Measurements from ENCODE around the gene MMAA.
"Not testable (repeated sequence)": the region's sequence is repeated elsewhere in the genome, so short reads cannot be mapped to it uniquely, and the experiment has no call there.

Gene MMAA

GRCh38 chr4:145690610-145691009, 71.4 kb downstream of the MMAA start:
- H3K36me3 ChIP-seq (ENCODE audit: control insufficient read depth, insufficient read depth, low read length) = no peaks in the 10 kb centered on the region
- H3K27me3 ChIP-seq (ENCODE audit: control insufficient read depth, insufficient read depth, low read length) = no peaks in the 10 kb centered on the region
- no peaks in the 10 kb centered on the region for H3K9me3 ChIP-seq (ENCODE audit: control insufficient read depth, low read length)
- no peaks in the 10 kb centered on the region for H3K4me1 ChIP-seq (ENCODE audit: control insufficient read depth, insufficient read depth, low read length)
- no peak overlapping the region for H3K4me3 ChIP-seq (ENCODE audit: low read length)
- no peak overlapping the region for H3K9ac ChIP-seq (ENCODE audit: low read length)

GRCh38 chr4:145691416-145691815, 72.2 kb downstream of the MMAA start:
- H3K27me3 ChIP-seq (ENCODE audit: control insufficient read depth, insufficient read depth, low read length); H3K4me3 ChIP-seq (ENCODE audit: low read length); H3K36me3 ChIP-seq (ENCODE audit: control insufficient read depth, insufficient read depth, low read length); H3K9me3 ChIP-seq (ENCODE audit: control insufficient read depth, low read length); H3K9ac ChIP-seq (ENCODE audit: low read length); H3K4me1 ChIP-seq (ENCODE audit: control insufficient read depth, insufficient read depth, low read length): not testable (repeated sequence)

- Histone ChIP-seq H3K9me3 (ENCODE audit: control insufficient read depth, low read length) (no peaks in the 10 kb centered on the region), H3K36me3 (ENCODE audit: control insufficient read depth, insufficient read depth, low read length) (no peaks in the 10 kb centered on the region), H3K9ac (ENCODE audit: low read length) (no peak overlapping the region), H3K4me3 (ENCODE audit: low read length) (no peak overlapping the region), H3K4me1 (ENCODE audit: control insufficient read depth, insufficient read depth, low read length) (no peaks in the 10 kb centered on the region), H3K27me3 (ENCODE audit: control insufficient read depth, insufficient read depth, low read length) (no peaks in the 10 kb centered on the region)
Observed at GRCh38 chr4:145694929-145695328, 75.7 kb downstream of the MMAA start.

GRCh38 chr4:145697332-145697731, 78.1 kb downstream of the MMAA start:
- Histone ChIP-seq H3K9me3 (ENCODE audit: control insufficient read depth, low read length) (no peaks in the 10 kb centered on the region), H3K4me3 (ENCODE audit: low read length) (no peak overlapping the region), H3K27me3 (ENCODE audit: control insufficient read depth, insufficient read depth, low read length) (no peaks in the 10 kb centered on the region), H3K4me1 (ENCODE audit: control insufficient read depth, insufficient read depth, low read length) (no peaks in the 10 kb centered on the region), H3K36me3 (ENCODE audit: control insufficient read depth, insufficient read depth, low read length) (no peaks in the 10 kb centered on the region), H3K9ac (ENCODE audit: low read length) (no peak overlapping the region)

- Histone ChIP-seq H3K9me3 (ENCODE audit: control insufficient read depth, low read length) (no peaks in the 10 kb centered on the region), H3K9ac (ENCODE audit: low read length) (no peak overlapping the region), H3K27me3 (ENCODE audit: control insufficient read depth, insufficient read depth, low read length) (no peaks in the 10 kb centered on the region), H3K4me3 (ENCODE audit: low read length) (no peak overlapping the region), H3K36me3 (ENCODE audit: control insufficient read depth, insufficient read depth, low read length) (no peaks in the 10 kb centered on the region), H3K4me1 (ENCODE audit: control insufficient read depth, insufficient read depth, low read length) (no peaks in the 10 kb centered on the region)
Observed at GRCh38 chr4:145698507-145698906, 79.3 kb downstream of the MMAA start.

- Histone ChIP-seq H3K36me3 (ENCODE audit: control insufficient read depth, insufficient read depth, low read length) (no peaks in the 10 kb centered on the region), H3K9me3 (ENCODE audit: control insufficient read depth, low read length) (no peaks in the 10 kb centered on the region), H3K9ac (ENCODE audit: low read length) (no peak overlapping the region), H3K4me1 (ENCODE audit: control insufficient read depth, insufficient read depth, low read length) (peaks cover 3% of the 10 kb centered on the region), H3K27me3 (ENCODE audit: control insufficient read depth, insufficient read depth, low read length) (no peaks in the 10 kb centered on the region), H3K4me3 (ENCODE audit: low read length) (no peak overlapping the region)
Observed at GRCh38 chr4:145703850-145704497, 84.8 kb downstream of the MMAA start.

- Histone ChIP-seq H3K9me3 (ENCODE audit: control insufficient read depth, low read length) (no peaks in the 10 kb centered on the region), H3K27me3 (ENCODE audit: control insufficient read depth, insufficient read depth, low read length) (no peaks in the 10 kb centered on the region), H3K4me3 (ENCODE audit: low read length) (no peak overlapping the region), H3K9ac (ENCODE audit: low read length) (no peak overlapping the region), H3K4me1 (ENCODE audit: control insufficient read depth, insufficient read depth, low read length) (peaks cover 3% of the 10 kb centered on the region), H3K36me3 (ENCODE audit: control insufficient read depth, insufficient read depth, low read length) (no peaks in the 10 kb centered on the region)
Observed at GRCh38 chr4:145709336-145709735, 90.2 kb downstream of the MMAA start.
